ENCODE data around the gene HRH3.

- TF ChIP-seq, protein P1, sequence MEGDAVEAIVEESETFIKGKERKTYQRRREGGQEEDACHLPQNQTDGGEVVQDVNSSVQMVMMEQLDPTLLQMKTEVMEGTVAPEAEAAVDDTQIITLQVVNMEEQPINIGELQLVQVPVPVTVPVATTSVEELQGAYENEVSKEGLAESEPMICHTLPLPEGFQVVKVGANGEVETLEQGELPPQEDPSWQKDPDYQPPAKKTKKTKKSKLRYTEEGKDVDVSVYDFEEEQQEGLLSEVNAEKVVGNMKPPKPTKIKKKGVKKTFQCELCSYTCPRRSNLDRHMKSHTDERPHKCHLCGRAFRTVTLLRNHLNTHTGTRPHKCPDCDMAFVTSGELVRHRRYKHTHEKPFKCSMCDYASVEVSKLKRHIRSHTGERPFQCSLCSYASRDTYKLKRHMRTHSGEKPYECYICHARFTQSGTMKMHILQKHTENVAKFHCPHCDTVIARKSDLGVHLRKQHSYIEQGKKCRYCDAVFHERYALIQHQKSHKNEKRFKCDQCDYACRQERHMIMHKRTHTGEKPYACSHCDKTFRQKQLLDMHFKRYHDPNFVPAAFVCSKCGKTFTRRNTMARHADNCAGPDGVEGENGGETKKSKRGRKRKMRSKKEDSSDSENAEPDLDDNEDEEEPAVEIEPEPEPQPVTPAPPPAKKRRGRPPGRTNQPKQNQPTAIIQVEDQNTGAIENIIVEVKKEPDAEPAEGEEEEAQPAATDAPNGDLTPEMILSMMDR (IDR thresholded peaks at IDR 0.05; ENCODE audit: low read depth, low read length), result no peak
- TF ChIP-seq MAX (IDR thresholded peaks at IDR 0.05; ENCODE audit: low read depth, low read length) (no peak), POLR2A (IDR thresholded peaks at IDR 0.05; ENCODE audit: extremely low read depth, insufficient read length) (no peak)
Observed at GRCh38 chr20:62243906-62244515, 23.9 kb upstream of the HRH3 start.
